Brain microvascular endothelial cell (primary cell): ENCODE data around the gene TEAD1.

Source experiments
- DNase-seq: peaks from one replicate; pipeline ENCODE4 v3.0.0-alpha.2; 2020
- H3K27ac ChIP-seq: fragments of 250-450 bp; sonication (Bioruptor Pico); 2 replicates; pipeline ENCODE4 v1.5.1; 2020; ENCODE audit warnings: mild to moderate bottlenecking, moderate library complexity
- H3K27me3 ChIP-seq: fragments of 250-450 bp; sonication (Bioruptor Pico); replicated peaks from 2 replicates; pipeline ENCODE4 v1.5.1; 2020; ENCODE audit warnings: mild to moderate bottlenecking
- H3K36me3 ChIP-seq: fragments of 250-450 bp; sonication (Bioruptor Pico); replicated peaks from 2 replicates; pipeline ENCODE4 v1.5.1; 2020; ENCODE audit warnings: mild to moderate bottlenecking
- H3K4me3 ChIP-seq: 2 replicates; pipeline ENCODE4 v1.5.1; 2011; ENCODE audit warnings: low read depth, mild to moderate bottlenecking, control low read depth, low read length, moderate library complexity
- in situ Hi-C: cut with HindIII; loops from 2 replicates; pipeline ENCODE4 v1.10.0; 2017; ENCODE audit warnings: low sequenced_read_pairs, low pct_ligation_motif_present
- TF ChIP-seq, protein P1 (sequence below): IDR thresholded peaks from 2 replicates; pipeline ENCODE4 v1.5.1; 2011; ENCODE audit warnings: low read depth, mild to moderate bottlenecking, moderate library complexity, low read length, control low read depth, inconsistent platforms; ENCODE audit errors: missing control alignments

The TEAD1 gene

DNA sequence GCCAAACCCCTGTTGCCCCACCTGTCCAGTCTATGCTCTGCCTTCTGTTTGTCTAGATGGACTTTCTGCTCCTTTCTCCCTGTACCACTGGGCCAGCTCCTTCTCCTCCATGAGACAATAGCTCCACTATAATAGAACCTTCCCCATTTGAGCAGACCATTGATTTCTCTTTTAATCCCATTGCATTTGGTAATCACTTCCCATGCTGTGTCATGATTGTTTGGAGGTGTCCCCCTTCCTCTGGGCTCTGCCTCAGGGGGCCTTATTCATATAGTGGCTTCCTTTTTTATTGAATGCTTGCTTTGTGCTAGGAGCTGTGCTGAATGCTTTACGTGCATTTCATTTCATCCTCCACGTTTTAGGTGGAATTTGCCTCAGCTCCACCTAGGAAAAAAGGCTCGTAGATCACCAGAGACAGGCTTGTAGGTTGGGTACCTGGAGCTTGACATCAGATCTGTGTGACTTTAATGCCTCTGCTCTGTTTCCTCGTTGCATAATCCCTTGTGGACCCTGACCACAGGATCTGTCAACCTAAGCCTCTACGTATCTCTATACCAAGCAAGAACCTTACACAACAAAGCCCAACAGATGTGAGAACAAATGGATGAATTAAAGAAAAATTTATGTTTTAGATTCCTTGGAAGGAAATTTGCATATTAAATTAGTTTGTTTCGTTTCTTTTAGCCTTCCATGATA, 228.7 kb downstream of the TEAD1 start:
- no peak for DNase-seq
- TF ChIP-seq, protein P1, sequence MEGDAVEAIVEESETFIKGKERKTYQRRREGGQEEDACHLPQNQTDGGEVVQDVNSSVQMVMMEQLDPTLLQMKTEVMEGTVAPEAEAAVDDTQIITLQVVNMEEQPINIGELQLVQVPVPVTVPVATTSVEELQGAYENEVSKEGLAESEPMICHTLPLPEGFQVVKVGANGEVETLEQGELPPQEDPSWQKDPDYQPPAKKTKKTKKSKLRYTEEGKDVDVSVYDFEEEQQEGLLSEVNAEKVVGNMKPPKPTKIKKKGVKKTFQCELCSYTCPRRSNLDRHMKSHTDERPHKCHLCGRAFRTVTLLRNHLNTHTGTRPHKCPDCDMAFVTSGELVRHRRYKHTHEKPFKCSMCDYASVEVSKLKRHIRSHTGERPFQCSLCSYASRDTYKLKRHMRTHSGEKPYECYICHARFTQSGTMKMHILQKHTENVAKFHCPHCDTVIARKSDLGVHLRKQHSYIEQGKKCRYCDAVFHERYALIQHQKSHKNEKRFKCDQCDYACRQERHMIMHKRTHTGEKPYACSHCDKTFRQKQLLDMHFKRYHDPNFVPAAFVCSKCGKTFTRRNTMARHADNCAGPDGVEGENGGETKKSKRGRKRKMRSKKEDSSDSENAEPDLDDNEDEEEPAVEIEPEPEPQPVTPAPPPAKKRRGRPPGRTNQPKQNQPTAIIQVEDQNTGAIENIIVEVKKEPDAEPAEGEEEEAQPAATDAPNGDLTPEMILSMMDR: no peak
- Histone ChIP-seq H3K4me3 (no peak overlapping the region), H3K36me3 (peaks cover 6% of the 10 kb centered on the region), H3K27ac (no peak overlapping the region), H3K27me3 (no peaks in the 10 kb centered on the region)
- in situ Hi-C loops: no loop called here

DNA sequence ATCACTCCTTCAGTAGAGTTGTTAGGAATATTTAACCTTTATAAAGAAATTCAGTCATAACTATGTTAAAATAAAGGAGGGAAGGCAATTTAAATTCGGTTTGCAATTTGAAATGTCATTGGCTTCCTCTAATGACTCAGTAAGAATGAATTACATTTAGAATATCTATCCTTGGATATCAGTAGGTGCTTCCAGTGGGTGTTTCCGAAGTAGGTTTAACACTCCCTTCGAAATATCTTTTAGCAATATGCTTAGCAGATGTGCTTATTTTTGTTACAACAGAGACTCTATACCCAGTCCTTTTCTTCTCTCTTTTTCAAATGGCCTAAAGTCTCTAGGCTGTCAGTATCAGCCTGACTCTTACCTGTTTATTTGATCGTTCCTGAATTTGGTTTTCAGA, 231.2 kb downstream of the TEAD1 start:
- H3K27ac ChIP-seq: no peak overlapping the region

DNA sequence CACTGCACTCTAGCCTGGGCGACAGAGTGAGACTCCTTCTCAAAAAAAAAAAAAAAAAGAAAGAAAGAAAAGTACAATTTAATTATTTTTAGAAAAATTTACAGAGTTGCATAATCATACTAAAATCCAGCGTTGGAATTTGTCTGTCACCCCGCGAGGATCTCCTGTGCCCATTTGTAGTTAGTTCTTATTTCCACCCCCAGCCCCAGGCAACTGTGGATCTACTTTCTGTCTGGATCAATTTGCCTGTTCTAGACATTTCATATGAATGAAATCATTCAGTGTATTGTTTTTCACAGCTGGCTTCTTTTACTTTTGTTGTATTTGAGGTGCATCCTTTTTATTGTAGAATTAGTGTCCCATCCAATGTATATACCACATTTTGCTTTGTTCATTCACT, 232.3 kb downstream of the TEAD1 start:
- H3K27me3 ChIP-seq: no peaks in the 10 kb centered on the region
- peaks cover 6% of the 10 kb centered on the region for H3K36me3 ChIP-seq
- no peak for DNase-seq
- TF ChIP-seq, protein P1: no peak
- no peak overlapping the region for H3K4me3 ChIP-seq
- in situ Hi-C loops: no loop called here
- H3K27ac ChIP-seq: no peak overlapping the region

More for the DNA sequence above, 231.2 kb downstream of the TEAD1 start:
- in situ Hi-C loops: no loop called here
- H3K4me3 ChIP-seq: no peak overlapping the region
- H3K36me3 ChIP-seq: peaks cover 6% of the 10 kb centered on the region
- H3K27me3 ChIP-seq: no peaks in the 10 kb centered on the region
- TF ChIP-seq, protein P1: no peak
- DNase-seq: no peak

DNA sequence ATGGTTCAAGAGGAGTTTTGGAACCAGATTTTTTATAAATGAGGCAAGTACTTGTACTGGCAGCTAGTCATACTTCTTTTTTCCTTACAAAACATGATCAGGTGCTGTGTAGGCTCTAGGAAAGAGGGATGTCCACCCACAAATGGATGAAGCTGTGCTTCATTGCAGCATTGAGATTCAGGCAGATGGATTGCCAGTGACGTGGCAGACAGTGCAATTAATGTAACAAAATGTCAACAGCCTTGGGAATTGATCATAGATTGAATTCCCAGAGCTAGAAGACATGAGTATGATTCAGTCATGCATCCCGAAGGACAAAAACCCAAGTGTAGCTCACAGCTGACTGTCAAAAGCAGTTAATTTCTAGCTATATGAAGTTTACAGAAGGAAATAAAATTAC, 235.7 kb downstream of the TEAD1 start:
- no peak for DNase-seq
- Histone ChIP-seq H3K36me3 (peaks cover 7% of the 10 kb centered on the region), H3K27ac (no peak overlapping the region), H3K4me3 (no peak overlapping the region), H3K27me3 (no peaks in the 10 kb centered on the region)
- in situ Hi-C loops: no loop called here
- TF ChIP-seq, protein P1: no peak

DNA sequence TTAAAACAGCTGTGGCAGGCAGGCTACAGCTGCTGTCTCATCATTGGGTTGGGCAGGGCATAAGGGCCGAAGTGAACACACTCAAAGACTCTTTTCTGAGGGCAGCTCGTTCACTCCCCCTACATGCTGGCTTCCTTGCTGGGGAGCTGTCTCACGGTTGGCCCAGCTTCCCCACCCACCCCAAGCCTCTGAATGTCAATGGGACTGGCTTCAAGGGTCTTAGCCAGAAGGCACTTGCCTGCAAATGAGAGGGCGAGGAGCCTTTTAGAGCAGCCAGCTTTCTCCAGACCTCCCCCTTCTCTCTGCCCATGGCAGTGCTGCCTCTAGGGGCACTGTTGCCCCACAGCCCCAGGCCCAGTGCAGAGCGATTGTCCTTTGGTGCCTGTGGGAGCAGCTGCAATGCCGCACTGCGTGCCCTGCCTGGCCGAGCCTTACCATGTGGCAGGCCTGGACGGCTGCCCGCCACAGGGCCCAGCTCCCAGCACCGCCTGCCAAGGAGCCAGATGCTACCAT, 240.2 kb downstream of the TEAD1 start:
- TF ChIP-seq, protein P1: peak; percentile 86
- DNase-seq: no peak
- peaks cover 16% of the 10 kb centered on the region for H3K36me3 ChIP-seq
- no peak overlapping the region for H3K4me3 ChIP-seq
- H3K27me3 ChIP-seq: no peaks in the 10 kb centered on the region
- H3K27ac ChIP-seq: no peak overlapping the region
- in situ Hi-C loops: no loop called here

DNA sequence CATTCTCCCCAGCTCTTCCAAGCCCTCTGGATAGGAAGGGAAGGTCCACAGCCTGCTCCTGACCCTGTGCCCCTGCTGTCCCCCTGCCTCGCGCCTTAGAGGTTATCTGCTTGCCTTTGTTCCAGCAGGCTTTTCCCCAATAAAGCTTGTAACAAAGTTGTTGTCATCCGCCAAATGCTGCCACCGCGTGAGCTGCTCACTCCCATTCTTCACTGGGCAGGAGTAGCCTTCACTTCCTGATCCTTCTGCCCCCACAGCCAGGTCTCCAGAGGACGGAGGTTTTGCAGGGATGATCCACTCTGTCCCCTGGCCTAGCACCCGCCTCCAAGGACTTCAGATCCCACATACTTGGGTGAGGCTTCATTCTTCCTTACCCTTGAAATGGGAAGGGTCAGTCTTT, 240.9 kb downstream of the TEAD1 start:
- TF ChIP-seq, protein P1: no peak
- H3K36me3 ChIP-seq: peaks cover 16% of the 10 kb centered on the region
- no peak overlapping the region for H3K27ac ChIP-seq
- in situ Hi-C loops: no loop called here
- H3K27me3 ChIP-seq: no peaks in the 10 kb centered on the region
- no peak overlapping the region for H3K4me3 ChIP-seq
- DNase-seq: no peak
